SHP77 (cell line): ENCODE data around the gene CA10.

ENCODE experiments used
- DNase-seq, 2 experiments: peaks; one replicate each; lab custom pipeline; 2025; lab: John Stamatoyannopoulos, UW

CA10 gene

GRCh38 chr17:52048137-52048898, 110.2 kb downstream of the CA10 start:
- no peak for DNase-seq

GRCh38 chr17:52047086-52047485, 111.4 kb downstream of the CA10 start:
- DNase-seq, result no peak

GRCh38 chr17:52041123-52041617, 117.3 kb downstream of the CA10 start:
- DNase-seq, result no peak

- DNase-seq, result no peak
Measured at GRCh38 chr17:52036416-52036815, 122.1 kb downstream of the CA10 start.

DNA sequence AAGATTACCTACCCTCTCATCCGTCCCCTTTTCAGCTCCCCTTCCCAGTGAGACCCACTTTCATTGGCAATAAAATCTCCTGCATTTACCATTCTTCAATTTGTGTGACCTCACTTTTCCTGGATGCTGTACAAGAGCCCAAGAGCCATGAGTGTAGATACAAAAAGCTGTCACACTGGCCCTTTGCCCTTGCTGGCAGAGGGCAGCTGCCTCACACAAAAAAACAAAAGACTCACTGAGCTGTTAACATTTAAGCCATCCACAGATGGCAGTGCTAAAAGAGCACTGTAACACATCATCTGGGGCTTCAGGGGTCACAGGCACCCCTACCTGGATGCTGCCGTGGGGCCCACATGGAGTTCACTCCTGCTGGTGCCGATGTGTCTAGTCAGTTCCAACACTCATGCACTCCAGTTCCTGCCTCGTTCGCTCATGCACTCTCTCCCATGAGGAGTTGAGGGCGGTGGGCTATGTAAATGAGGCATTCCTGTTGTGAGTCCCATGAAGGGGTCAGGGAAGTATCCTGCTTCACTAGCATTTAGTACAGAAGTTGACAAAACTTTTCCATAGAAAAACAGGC, 123.1 kb downstream of the CA10 start:
- no peak for DNase-seq

GRCh38 chr17:52032454-52032853, 126.1 kb downstream of the CA10 start:
- DNase-seq, result no peak

- no peak for DNase-seq
Measured at GRCh38 chr17:52030052-52030451, 128.5 kb downstream of the CA10 start.

DNA sequence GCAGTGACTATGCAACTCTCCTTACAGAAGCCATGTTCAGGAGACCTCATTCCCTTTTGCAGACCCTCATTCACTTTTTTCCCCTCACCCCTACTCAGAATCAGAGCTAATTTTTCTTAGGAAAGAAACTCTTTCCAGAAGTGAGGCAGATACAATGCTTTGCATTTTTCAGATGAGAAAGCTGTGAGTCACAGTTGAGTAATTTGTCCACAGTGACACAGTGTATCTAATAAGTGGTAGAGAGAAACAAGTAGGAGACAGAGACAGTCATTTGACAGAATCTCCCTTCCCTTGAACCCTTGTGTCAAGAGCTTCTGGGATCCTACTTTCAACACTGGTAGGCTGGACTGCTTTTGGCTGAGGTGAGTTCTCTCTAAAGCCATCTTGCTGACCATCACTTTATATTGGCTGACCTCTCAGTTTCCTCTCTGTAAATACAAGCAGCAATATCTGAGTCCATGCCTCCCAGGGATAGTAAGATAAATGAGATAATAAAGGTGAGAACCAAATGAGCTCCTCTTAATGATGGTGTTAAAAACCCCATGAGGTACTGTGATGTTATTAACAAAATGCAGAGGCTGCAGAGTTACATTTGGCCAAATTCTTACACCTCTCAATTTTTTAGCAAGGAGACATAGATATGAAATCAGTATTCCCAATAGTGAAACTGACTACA, 130.8 kb downstream of the CA10 start:
- DNase-seq, result no peak

DNA sequence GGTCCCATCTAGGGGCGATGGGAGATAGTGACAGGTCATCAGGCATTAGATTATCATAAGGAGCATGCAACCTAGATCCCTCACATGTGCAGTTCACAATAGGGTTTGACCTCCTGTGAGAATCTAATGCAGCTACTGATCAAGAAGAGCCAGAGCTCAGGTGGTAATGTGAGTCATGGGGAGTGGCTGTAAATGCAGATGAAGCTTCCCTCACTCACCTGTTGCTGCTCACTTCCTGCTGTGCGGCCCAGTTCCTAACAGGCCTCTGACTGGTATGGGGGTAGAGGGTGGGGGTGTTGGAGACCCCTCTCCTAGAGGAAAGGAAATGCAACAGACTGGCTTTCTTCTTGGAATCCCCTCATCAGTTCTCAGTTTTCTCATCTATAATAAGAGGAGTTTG, 131.4 kb downstream of the CA10 start:
- no peak for DNase-seq

- no peak for DNase-seq
Measured at GRCh38 chr17:52026075-52026474, 132.4 kb downstream of the CA10 start.

GRCh38 chr17:52025236-52025635, 133.3 kb downstream of the CA10 start:
- no peak for DNase-seq

GRCh38 chr17:52024300-52024870, 134.1 kb downstream of the CA10 start:
- no peak for DNase-seq

- DNase-seq, result no peak
Measured at GRCh38 chr17:52011064-52011463, 147.4 kb downstream of the CA10 start.

DNA sequence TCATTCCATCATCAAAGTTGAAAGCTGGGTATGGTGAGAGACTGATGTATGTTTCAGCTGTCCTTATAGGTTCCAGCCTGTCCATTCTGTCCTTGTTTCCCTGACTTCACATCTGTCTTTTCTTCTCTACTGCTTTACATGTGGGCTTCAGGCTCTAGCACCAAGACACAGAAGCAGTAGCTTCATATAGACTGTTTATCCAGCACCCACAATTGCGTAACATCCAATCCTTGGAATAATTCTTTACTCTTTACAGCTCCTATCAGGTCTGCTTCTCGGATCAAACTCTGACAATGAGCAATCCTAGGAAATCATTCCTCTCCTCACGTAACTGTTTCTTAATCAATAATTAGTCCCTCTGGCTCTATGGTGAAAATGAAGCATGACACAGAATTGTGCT, 158.9 kb downstream of the CA10 start:
- DNase-seq, result no peak

- no peak for DNase-seq
Measured at GRCh38 chr17:51997723-51998122, 160.8 kb downstream of the CA10 start.

- DNase-seq, result no peak
Measured at GRCh38 chr17:51995797-51996403, 162.6 kb downstream of the CA10 start.

GRCh38 chr17:51992864-51993416, 165.6 kb downstream of the CA10 start:
- DNase-seq, result no peak

DNA sequence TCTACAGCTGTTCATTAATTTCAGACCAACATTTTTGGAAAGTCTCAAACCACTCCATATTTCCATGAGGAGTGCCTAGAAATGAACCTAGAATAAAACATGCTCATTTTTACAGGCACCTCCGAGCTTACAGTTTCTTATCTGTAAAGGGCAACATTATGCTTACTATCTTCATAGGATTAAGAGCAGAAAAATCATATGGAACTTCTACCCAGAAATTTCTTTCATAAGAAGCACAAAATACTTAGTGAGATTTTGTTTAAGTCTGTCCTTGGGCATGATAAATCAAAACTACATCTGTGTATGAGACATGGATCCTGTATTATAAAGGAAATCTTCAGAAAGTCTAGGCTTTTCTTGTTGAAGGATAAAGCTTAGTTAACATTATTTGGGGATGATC, 187.4 kb downstream of the CA10 start:
- DNase-seq, result no peak

- no peak for DNase-seq
Measured at GRCh38 chr17:51961689-51962088, 196.8 kb downstream of the CA10 start.

DNA sequence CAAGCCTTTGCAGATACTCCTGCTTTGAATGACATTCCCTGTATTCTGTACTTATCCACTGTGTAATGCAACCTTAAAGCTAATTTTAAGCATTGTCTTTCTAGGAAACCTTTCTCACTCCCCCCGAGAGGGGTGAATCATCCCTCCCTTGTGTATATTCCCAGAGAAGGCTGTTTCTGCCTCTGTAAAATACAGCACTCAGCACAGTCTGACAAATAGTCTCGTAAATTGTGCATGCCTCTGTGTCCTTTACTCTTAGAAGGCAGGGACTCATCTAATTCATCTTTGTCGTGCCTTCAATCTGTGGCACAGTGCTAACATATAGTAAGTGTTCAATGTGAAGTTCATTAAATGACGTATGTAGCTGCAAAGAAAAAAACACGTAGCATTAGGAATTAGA, 200.7 kb downstream of the CA10 start:
- DNase-seq, result no peak

DNA sequence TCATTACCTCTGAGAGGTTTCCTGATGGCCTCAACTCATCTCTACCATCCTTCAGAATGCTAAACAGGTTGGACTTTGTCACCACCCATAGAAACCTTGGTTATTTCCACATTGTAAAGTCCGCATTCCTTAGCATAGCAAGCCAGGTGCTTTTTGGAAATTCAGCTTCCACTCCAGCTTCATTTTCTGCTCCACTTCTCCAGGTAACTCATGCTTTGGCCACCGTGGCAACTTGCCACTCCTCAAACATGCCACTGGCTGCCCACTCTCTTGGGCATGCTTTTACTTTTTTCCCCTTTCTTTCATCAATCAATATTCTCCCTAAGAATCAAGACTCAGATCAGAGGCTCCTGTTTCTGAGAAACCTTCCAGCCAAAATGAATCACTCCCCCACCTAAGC, 203.3 kb downstream of the CA10 start:
- DNase-seq, result no peak

DNA sequence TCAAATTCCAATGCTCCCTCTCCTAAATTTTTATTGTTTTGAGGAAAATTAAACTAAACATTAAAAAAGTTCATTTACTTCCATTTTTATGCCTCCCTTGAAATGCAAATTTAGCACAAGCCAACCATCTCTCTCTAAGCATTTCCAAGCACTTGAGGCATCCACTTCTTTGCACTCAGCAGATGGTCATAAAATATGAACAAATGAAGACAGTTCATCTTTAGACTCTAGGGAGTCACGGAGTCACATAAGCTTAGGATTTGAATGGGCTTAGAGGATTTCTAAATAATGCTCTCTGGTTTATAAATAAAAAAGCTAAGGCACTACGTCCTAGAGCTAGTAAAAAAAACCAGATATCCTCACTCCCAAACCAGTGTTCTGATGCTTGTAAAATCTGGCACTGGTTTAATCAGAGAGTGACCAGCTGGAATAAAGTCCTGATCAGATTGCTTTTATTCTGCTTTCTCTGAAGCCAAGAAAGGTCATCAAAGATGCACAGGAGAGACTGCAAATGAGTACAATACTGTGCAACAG, 204.2 kb downstream of the CA10 start:
- no peak for DNase-seq
